HG03280 (cell line): ENCODE data around the gene NEURL1B.

Experiments used
- ATAC-seq: cut with Tn5 transposase; IDR thresholded peaks from one replicate; pipeline ENCODE4 v1.9.1; 2021; ENCODE audit warnings: mild to moderate bottlenecking, moderate library complexity; ENCODE audit not compliant: unreplicated experiment

The NEURL1B gene

DNA sequence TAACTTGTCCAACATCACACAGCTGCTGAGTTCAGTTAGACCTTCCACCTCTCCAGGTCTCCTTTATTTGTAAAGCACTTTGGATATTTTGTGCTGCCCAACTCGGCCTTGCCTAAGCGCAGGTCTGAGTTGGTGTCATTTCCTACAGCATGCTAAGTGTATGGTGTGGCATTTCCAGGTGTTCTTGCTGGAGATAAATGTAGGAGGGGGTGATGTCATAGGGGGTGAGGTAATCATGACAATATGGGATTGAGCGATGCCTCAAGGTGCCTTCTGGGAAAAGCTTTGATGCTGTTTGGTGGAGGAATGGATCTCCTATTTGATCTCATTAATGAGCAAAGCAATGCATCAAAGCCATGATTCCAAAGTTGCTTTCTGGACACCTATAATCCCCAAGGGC lies 32.3 kb upstream of the NEURL1B start:
- ATAC-seq, result no peak

DNA sequence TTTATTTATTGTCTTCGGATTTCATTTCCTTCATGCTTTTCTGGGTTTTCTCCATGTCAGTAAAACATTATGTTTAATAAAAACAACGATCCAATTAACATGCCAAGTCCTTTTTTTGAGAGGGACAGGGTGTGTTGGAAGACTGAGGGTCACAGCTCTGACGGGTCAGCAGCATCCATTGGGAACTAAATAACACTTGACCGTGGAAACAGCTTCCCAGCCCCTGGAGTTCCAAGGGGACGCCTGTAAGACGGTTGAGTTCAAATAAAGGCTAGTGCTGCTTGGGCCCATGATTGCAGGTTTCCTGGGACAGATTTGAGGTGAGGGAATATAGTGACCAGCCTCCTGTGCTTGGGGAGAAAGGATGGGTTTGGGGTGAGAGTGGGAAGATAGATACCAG lies 30.4 kb upstream of the NEURL1B start:
- no peak for ATAC-seq

DNA sequence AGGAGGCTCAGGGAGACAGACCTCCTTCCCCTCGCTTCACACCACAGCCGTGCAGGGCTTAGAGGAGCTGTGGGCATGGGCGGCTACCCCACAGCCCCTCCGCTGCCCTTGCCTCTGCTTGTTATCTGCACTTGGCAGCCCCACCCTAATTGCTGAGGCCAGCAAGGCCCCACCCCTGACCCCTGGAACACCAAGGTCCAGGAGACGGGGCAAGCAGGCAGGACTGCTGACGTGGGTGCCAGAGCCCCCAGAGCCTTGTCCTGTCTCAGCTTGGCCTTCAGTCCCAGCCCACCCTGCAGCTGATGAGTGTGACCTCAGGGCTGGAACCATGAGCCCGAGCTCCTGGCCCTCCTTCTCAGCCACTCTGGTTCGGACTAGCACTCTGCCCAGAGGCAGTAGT lies 29.1 kb upstream of the NEURL1B start:
- no peak for ATAC-seq

DNA sequence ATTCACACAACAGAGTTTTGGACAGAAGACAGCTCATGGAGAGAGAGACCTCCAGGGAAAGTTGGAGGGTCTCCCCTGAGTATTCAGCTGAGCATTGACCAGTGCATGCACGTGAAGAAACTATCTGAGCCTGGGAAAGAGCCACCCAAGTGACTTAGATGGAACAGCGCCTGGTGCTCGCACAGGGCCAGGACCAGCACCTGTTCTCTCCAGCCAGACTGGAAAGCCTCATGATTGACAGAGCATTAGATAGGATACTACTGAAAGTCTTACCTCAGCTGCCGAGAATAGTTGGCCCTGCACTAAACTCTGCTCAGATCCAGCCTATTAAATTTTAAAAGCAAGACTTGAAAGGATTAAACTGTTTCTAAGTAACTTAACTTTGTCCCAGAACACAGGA lies 28.3 kb upstream of the NEURL1B start:
- no peak for ATAC-seq

DNA sequence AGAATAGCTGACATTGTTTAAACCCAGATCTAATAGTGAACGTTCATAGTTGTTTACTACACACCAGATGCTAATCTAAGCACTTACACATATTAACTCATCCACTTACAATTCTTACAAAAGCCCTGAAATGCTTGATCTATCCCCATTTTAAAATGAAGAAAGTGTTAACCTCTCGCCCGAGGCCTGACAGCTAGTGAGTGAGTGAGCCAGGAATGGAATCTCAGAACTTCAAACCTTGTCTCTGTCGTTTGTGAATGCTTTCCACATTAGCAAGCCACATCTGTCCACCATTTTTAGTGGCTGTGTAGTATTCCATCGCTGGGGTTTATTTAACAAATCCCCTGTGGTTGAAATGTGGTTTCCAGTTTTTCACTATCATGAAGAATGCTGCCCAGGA lies 24.9 kb upstream of the NEURL1B start:
- ATAC-seq, result no peak

DNA sequence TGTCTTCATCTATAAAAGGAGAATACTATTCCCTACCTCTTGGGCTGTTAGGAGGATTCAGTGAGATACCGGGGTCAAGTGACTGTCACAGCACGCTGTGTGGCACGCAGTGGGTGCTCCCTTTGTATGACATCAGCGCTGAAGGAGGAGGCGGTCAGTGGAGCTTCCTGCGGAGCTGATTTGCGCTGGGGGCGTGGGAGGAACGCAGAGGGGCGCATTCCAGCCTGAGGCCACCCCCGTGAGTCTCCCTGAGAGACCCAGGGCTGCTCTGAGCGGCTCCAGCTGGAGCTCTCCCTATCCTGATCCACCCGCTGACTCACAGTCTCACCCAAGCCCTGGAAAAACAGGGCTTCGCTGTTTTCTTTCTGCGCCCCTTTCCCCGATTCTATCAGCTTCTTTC lies 24.3 kb upstream of the NEURL1B start:
- no peak for ATAC-seq

DNA sequence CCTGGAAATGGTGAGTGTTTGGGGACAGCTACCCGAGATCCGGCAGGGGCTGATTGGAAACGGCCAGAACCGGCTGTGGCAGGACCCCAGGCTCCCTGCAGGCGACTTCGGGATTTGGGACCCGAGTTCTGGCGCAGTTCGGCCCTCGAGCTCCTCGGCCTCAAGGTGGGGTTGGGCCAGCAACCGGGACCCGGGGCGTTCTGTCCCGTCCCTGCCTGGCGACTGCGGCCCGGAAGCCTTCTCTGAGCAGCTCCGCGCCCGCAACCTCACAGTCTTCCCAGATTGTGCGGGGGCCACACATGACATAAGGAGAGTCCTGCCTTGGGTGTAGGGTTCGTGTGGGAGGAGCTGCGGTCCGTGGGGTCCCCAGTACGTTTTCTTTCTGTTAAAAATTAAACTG lies 23.2 kb upstream of the NEURL1B start:
- ATAC-seq, result no peak

DNA sequence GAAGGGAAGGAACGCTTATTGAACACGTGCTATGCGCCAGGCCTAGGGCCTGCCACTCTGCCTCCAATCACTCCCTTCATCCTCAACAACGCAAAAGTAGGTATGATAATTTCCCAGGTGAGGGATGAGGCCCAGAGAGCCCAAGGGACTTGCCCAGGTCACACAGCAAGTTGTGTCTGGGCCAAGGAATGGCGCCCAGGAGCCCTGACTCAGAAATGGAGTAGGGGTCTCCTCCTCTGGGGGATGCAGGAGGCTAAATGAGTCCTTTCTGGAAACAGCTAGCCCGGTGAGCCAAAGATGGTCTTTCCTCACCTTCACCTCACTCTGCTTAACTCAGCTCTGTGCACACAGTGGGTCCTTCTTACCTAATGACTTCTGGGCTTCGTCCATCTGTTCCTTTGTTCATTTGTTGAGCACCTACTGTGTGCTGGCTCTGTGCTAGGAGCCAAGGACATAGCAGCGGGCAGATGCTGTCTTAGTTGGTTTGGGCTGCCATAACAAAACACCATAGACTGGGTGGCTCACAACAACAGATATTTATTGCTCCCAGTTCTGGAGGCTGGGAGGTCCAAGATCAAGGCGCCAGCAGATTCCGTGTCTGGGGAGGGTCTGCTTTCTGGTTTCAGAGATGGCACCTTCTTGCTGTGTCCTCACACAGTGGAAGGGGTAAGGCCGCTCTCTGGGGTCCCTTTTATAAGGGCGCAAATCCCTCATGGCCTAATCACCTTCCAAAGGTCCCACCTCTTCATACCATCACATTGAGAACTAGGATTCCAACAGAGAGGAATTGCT lies 22.3 kb upstream of the NEURL1B start:
- ATAC-seq, result no peak

DNA sequence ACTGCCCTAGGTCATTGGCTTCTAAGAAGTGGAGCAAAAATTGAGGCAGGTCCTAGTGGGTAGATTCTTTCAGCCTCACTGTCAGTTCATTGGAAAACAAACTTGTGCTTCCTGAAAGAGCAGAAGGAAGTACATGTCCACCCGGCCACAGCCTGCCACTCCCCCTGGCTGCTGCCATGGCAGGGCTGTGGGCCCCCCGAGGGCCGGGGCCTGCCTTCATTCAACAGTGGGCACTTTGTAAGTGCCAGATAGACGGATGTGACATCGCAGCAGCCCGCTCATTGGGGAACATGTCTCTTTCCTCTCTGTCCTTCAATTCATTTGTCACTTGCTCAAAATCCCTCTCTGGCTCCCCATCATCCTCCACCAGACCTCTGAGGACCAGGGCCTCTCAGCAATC lies 20.6 kb upstream of the NEURL1B start:
- no peak for ATAC-seq

DNA sequence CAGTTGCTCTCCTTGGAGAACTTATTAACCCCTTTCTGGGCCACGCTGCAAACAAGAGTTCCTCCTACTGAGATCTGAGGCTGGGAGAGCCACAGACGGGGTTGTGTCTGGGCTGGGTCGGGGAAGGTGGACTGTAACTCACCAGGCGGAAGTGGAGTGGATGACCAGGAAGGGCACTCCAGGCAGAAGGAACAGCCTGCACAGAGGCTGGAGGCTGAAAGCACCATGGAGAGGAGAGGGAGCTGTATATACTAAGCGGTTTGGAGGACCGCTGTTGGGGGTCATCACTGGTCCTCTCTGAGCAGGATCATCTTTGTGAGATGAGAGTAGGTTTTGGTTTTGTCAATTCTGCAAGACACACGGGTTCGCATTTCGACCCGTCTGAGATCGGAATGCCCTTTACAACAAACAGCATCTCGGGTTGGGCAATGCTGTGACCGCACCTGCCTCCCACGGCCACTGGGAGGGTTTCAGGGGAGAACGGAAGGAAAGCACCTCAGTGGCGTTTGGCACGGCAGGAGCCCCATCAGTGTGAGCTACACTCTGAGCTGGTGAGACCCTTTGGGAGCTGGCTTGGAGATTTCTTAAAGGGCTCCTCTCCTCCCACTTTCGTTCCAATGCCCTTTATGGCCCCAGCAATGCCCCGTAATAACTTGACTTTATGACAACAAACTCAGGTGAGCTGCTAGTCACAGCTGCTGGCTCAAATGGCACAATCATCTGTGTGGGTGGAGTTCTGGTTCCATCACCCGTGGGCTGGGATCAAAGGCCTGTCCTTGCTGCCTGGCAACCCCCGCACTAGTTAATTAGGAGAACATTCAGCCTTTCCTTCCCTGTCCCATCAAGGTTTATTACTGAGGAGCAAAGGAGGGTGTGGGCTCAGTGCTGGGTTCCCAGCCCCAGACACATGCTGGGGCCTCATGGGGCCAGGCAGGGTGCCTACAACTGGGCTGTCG lies 18.7 kb upstream of the NEURL1B start:
- ATAC-seq, result no peak

DNA sequence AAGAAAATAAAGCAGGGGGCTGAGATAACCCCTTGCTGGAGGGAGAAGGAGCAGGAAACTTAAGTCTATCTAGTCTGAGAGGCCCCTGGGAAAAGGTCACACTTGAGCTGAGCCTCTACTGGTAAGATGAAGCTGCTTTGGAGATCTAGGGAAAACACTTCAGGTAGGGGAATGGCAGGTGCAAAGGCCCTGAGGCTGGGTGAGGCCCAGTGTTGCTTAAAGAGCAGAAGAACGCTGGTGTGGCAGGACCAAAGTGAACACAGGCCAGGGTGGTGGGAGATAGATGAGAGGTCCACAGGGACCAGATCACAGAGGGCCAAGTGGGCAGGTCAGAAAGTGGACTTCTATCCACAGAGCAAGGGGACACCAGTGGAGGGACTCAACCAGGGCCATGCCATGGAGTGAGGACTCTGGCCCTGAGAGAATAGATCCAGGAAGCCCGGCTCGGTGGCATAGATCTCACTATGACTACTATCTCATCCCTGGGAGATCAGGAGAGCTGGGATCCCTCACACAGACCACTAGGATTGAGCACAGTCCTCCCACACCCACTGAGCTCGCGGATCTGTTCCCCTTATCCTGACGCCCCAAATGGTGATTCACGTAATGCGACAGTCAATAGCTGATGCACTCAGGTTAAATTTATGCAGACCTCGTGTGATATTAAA lies 17.6 kb upstream of the NEURL1B start:
- ATAC-seq, result no peak

DNA sequence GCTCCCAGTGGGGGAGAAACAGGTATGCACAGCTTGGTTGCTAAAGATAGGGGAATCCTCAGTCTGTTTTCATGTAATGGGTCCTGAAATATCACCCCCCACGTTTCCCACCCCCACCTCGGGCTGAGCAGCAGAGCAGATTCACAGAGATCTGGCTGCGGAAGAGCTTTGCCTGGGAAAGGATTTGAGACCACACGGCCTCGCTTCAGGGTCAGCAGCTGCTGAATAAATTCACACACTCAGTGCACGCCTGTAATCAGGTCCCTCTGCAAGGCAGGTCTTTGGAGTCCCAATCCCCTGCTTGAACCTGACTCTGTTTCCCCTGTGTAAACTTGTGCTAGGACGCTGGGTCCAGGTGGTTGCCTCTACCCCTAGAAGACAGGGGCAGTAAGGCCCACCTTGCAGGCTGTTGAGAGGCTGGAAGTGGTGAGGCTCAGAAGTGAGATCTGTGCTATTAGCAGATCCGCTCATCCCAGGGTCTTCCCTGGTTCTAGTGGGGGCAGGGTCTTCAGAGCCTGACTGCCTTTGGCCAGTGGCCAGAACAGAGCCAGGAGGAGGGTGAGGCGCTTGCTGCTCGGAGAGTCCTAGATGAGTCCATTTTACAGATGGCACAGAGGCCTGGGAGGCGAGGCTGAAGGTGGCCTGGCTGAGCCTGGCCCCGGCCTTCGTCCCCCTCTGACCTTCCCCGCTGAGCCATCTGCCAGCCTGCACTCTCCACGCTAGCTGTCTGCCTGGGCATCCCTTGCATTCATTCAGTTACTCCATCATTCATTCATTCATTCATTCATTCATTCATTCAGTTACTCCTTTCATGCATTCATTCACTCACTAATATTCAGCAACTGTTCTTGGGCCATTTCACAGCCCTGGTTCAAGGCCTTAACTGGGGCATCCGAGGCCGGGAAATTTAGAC lies 16.7 kb upstream of the NEURL1B start:
- ATAC-seq, result no peak

DNA sequence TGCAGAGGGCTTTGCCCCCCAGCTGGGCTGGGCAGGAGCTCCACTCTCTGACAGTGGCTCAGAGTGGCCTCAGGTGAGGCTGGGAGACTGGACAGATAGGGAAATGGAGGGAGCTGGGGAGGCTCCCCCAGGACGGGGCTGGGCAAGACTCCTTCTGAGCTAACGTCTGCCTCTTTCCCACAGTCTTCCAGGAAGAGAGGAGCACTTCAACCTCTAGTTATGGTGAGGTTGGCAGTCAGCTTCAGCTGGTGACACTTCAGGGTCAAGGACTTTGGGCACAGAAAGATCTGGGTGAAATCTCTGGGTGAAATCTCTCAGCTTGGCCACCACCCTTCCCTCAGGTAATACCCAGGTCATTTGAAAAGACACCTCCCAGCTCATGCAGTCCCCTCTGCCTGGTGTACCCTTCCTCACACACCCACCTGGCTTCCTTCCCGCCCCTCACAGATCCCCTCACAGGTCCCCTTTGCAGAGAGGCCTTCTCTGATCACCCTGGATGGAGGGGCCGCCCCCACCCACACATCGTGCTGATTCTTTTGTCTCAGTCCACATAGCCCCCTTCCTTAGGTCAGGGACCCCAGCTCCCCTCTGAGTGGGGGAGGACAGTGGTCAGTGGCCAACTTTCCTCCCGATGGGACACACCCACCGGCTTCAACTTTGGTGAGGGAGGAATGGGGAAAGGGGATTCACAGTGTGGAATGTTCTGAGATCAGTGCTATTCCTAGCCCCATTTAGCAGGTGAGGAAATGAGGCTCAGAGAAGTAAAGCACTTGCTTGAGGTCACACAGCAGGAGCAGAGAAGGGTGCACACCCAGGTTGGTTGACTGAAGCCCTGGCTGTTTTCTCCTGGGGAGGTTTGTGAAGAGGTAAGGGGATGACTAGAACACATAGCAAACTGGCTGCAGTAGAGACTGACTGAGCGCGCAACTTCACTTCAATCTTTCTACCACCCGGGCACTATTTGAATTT lies 15.8 kb upstream of the NEURL1B start:
- no peak for ATAC-seq

DNA sequence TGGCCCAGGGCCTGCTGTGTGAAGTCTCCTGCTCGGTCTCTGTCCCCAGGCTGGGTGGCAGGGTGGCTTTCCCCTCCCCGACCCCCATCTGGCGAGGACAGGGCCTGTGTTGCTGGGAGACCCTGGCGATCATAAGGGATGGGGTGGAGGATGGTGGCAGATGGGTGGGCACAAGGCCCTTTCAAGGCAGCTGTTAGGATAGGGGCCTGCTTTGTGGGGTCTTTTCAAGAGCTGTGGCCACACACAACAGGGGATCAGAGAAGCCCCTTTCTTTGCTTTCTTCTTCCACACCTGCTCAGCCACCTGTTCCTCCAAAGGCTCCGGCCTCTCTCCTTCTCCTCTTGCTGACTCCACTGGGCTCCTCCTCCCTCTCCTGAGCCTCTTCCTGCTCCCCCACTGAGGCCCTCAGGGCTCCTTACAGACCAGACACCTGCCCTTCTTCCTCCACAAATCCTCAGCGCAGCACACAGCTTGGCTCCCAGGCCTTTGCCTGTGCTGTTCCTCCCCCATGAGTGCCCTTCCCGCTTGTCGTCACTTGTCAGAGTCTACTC lies 15.0 kb upstream of the NEURL1B start:
- ATAC-seq, result no peak

DNA sequence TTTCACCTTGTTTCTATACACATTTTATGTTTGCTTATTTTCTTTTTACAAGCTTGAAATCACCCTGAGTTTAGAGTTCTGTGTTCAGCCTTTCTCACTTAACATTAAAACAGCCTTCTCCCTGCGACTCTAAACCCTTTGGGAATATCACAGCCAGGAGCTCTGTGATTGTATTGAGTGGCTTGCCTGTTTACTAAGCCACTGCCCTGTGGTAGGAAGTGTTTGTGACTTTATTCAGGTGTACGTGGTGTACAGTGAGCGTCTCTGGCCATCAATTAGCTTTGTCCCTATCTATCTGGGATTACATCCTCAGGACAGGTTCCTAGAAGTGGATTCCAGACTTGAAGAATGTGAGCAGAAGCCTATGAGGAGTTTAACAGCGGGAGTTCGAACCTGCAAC lies 11.0 kb upstream of the NEURL1B start:
- no peak for ATAC-seq

DNA sequence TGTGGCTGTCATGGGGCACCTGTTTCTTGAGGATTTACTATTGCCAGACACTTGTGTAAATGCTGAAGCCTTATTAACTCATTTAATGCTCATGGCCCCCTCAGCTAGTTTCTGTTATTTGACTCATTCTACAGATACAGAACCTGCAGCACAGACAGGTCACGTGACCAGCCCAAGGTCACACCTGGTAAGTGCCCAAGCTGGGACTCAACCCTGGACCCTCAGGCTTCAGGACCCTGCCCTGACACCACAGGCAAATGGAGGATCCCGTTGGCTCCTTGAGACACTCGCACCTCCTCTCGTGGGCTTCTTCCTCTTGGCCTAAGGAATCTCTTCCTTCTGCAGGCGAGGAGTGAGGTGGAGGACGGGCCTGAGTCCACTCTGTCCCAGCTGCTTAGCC lies 10.6 kb upstream of the NEURL1B start:
- no peak for ATAC-seq

DNA sequence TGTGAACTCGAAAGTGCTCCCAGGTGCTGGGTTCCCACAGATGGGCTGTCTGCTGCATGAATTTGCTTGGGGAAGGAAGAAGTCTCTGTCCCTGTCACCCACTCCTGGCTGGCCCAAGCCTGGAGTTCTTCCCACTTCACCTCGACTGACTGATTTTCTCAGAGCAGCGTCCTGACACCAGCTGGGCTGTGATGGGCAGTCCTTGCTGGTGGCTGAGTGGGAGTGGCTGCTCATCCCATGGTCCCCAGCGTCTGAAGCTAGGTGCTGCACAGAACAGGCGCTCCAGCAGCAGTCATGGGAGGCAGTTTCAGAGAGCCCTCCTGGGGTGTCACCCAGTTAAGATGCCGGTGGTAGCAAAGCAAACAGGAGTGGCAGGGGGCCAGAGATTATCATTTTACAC lies 10.1 kb upstream of the NEURL1B start:
- no peak for ATAC-seq

DNA sequence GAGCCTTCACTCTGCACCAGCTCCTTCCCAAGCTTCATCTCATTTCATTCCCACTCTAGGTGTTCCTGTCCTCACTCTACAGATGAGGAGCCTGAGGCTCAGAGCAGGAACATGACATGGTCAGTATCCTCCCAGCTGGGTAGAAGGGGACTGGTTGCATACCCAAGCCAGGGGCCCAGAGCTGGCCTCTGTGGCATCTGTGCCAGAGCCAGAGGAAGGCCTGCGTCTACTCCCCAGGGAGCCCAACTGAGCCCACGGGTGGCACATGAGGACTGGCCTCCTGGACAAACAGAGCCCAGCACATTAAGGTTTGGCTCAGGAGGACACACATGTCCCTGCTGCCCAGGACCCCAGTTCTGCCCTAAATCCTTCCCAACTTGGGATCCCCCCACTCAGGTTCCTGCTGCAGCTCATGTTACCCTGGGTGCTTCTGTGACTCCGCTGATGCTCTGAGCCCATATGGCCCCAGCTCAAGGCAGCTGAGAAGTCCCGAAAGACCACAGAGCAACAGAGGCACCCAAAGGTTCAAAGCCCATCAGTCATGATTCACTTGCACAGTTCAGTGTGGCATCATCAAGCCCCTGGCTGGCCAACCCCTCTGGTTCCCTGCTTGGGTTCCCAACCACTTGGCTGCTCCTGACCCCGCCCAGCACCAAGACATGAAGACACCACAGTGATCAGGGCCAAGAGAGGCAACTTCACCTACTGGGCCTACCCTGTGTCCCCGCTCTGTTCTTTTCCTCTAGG lies 8.5 kb upstream of the NEURL1B start:
- ATAC-seq, result no peak
